HepG2 (cell line): ENCODE results near the gene TMCC2.

Experiments used
- FOSL2 ChIP-seq: sonication (generic); formaldehyde crosslinking; IDR thresholded peaks from 2 replicates; pipeline ENCODE4 v1.4.0; 2020; ENCODE audit warnings: missing genetic modification reagents
- HOXA9 ChIP-seq: sonication (generic); formaldehyde crosslinking; IDR thresholded peaks from 2 replicates; pipeline ENCODE4 v1.8.1; 2022; ENCODE audit warnings: missing genetic modification reagents, mild to moderate bottlenecking, moderate library complexity, borderline replicate concordance
- RAD21 ChIP-seq: fragments of 450-650 bp; formaldehyde crosslinking; IDR thresholded peaks from 2 replicates; pipeline ENCODE4 v1.5.0; 2020; ENCODE audit warnings: mild to moderate bottlenecking
- ZNF232 ChIP-seq: sonication (generic); formaldehyde crosslinking; IDR thresholded peaks from 2 replicates; pipeline ENCODE4 v1.4.0; 2020; ENCODE audit warnings: missing genetic modification reagents, borderline replicate concordance
- ZNF780A ChIP-seq: sonication (generic); formaldehyde crosslinking; IDR thresholded peaks from 2 replicates; pipeline ENCODE4 v1.8.0; 2022; ENCODE audit warnings: mild to moderate bottlenecking, missing genetic modification reagents, moderate library complexity
- TF ChIP-seq, protein P1 (sequence below): sonication (generic); formaldehyde crosslinking; IDR thresholded peaks from 2 replicates; pipeline ENCODE4 v1.5.0; 2020; ENCODE audit warnings: mild to moderate bottlenecking, missing genetic modification reagents, moderate library complexity
- TF ChIP-seq, protein P2 (sequence below): sonication (generic); formaldehyde crosslinking; IDR thresholded peaks from 2 replicates; pipeline ENCODE4 v1.4.0; 2020; ENCODE audit warnings: mild to moderate bottlenecking, missing genetic modification reagents
- TF ChIP-seq, protein P3 (sequence below): sonication (generic); formaldehyde crosslinking; IDR thresholded peaks from 2 replicates; pipeline ENCODE4 v1.4.0; 2020; ENCODE audit warnings: missing genetic modification reagents
- TF ChIP-seq, protein P4 (sequence below): sonication (generic); formaldehyde crosslinking; IDR thresholded peaks from 2 replicates; pipeline ENCODE4 v1.8.1; 2022; ENCODE audit warnings: low read depth, mild to moderate bottlenecking, missing genetic modification reagents

DNA sequence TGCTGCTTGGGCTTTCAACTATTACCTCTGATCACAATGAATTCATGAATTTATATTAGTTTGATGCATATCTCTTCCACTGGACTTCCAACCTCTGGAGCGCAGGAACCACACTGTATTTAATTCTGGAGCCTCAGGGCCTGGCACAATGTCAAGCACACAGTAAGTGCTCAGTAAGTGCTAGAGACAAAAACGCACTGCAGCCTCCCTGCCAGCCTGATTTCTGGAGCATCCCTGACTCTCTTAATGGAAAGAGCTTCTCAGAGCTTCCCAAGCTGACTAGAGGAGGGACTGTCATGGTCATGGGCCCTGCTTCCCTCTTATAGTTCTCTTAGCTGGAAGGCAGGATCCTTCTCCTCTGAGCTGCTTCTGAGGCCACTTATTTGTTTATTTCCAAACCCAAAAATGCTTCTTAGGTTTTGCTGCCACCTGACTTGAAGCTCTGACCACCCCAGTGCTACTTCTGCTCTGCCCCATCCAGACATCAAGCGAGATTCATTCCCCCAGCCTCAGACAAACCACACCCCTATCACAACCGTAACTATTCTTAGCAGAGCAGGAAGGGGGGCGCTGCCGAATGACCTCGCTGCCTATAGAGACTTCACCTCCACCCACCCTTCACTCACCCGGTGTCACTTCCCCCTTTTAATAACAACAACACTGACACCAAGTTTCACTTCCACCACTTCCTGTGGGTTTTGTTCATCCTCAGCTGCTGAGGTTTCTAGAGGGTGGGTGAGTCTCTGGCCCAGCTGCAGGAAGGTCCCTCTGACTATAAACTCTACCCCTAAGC, 60.2 kb downstream of the TMCC2 start:
- TF ChIP-seq HOXA9 (CRISPR knock-in tag) (no peak), FOSL2 (CRISPR knock-in tag) (no peak), ZNF232 (CRISPR knock-in tag) (no peak), ZNF780A (CRISPR knock-in tag) (no peak), RAD21 (CRISPR knock-in tag) (no peak)
- TF ChIP-seq, protein P1, sequence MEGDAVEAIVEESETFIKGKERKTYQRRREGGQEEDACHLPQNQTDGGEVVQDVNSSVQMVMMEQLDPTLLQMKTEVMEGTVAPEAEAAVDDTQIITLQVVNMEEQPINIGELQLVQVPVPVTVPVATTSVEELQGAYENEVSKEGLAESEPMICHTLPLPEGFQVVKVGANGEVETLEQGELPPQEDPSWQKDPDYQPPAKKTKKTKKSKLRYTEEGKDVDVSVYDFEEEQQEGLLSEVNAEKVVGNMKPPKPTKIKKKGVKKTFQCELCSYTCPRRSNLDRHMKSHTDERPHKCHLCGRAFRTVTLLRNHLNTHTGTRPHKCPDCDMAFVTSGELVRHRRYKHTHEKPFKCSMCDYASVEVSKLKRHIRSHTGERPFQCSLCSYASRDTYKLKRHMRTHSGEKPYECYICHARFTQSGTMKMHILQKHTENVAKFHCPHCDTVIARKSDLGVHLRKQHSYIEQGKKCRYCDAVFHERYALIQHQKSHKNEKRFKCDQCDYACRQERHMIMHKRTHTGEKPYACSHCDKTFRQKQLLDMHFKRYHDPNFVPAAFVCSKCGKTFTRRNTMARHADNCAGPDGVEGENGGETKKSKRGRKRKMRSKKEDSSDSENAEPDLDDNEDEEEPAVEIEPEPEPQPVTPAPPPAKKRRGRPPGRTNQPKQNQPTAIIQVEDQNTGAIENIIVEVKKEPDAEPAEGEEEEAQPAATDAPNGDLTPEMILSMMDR (CRISPR knock-in tag) = no peak
- TF ChIP-seq, protein P2, sequence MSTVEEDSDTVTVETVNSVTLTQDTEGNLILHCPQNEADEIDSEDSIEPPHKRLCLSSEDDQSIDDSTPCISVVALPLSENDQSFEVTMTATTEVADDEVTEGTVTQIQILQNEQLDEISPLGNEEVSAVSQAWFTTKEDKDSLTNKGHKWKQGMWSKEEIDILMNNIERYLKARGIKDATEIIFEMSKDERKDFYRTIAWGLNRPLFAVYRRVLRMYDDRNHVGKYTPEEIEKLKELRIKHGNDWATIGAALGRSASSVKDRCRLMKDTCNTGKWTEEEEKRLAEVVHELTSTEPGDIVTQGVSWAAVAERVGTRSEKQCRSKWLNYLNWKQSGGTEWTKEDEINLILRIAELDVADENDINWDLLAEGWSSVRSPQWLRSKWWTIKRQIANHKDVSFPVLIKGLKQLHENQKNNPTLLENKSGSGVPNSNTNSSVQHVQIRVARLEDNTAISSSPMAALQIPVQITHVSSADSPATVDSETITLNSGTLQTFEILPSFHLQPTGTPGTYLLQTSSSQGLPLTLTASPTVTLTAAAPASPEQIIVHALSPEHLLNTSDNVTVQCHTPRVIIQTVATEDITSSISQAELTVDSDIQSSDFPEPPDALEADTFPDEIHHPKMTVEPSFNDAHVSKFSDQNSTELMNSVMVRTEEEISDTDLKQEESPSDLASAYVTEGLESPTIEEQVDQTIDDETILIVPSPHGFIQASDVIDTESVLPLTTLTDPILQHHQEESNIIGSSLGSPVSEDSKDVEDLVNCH (CRISPR knock-in tag) = no peak
- TF ChIP-seq, protein P3, sequence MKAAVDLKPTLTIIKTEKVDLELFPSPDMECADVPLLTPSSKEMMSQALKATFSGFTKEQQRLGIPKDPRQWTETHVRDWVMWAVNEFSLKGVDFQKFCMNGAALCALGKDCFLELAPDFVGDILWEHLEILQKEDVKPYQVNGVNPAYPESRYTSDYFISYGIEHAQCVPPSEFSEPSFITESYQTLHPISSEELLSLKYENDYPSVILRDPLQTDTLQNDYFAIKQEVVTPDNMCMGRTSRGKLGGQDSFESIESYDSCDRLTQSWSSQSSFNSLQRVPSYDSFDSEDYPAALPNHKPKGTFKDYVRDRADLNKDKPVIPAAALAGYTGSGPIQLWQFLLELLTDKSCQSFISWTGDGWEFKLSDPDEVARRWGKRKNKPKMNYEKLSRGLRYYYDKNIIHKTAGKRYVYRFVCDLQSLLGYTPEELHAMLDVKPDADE (CRISPR knock-in tag) = no peak
- TF ChIP-seq, protein P4, sequence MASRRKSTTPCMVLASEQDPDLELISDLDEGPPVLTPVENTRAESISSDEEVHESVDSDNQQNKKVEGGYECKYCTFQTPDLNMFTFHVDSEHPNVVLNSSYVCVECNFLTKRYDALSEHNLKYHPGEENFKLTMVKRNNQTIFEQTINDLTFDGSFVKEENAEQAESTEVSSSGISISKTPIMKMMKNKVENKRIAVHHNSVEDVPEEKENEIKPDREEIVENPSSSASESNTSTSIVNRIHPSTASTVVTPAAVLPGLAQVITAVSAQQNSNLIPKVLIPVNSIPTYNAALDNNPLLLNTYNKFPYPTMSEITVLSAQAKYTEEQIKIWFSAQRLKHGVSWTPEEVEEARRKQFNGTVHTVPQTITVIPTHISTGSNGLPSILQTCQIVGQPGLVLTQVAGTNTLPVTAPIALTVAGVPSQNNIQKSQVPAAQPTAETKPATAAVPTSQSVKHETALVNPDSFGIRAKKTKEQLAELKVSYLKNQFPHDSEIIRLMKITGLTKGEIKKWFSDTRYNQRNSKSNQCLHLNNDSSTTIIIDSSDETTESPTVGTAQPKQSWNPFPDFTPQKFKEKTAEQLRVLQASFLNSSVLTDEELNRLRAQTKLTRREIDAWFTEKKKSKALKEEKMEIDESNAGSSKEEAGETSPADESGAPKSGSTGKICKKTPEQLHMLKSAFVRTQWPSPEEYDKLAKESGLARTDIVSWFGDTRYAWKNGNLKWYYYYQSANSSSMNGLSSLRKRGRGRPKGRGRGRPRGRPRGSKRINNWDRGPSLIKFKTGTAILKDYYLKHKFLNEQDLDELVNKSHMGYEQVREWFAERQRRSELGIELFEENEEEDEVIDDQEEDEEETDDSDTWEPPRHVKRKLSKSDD = no peak
